A549 (cell line): ENCODE results near the gene CNTN5. TPM values are rescaled to one million over a fixed set of nuclear protein-coding genes. Genes with fewer than 3 reads are reported as not detected.

Experiments
- ATAC-seq, 2 experiments: fragments of 200-7000 bp in 1 of 2; fragments of >200 bp in 1 of 2; cut with Nextera tagmentation in 1 of 2; cut with Tn5 transposase in 1 of 2; 3 replicates each; pipeline versions ENCODE4 v1.8.0 to v1.9.1; 2018 to 2020; ENCODE audit warnings: mild to moderate bottlenecking in 1 of 2, moderate library complexity in 1 of 2
- CTCF ChIA-PET: fragments of 300-600 bp; sonication (Branson Sonifier 250); formaldehyde crosslinking; extraction: SDS; loops from one replicate; lab custom pipeline; 2021; ENCODE audit warnings: antibody characterized with exemption, inconsistent platforms; lab: Yijun Ruan, JAX
- POLR2A ChIA-PET: fragments of 350-600 bp; formaldehyde crosslinking; extraction: SDS; loops from one replicate; lab custom pipeline; 2021; ENCODE audit warnings: antibody characterized with exemption, inconsistent platforms; lab: Yijun Ruan, JAX
- DNase-seq, 2 experiments: peaks; one replicate each; pipeline versions ENCODE4 v3.0.0 to v3.0.0-alpha.2; 2011 to 2016; ENCODE audit warnings: low read depth in 1 of 2, low spot score in 1 of 2
- FAIRE-seq: peaks from 2 replicates; lab custom pipeline; 2011; peaks lifted over from hg19 to GRCh38; lab: Jason Lieb, UNC
- H3K27ac ChIP-seq, 2 experiments: fragments of >200 bp; sonication (Bioruptor Twin); formaldehyde crosslinking; 3 replicates each; pipeline ENCODE4 v1.5.1; 2016 to 2017
- H3K4me1 ChIP-seq: fragments of >200 bp; sonication (Bioruptor Twin); formaldehyde crosslinking; 3 replicates; pipeline ENCODE4 v1.6.1; 2016
- H3K4me2 ChIP-seq: fragments of >200 bp; sonication (Bioruptor Twin); formaldehyde crosslinking; 3 replicates; pipeline ENCODE4 v1.6.1; 2016
- H3K4me3 ChIP-seq: fragments of >200 bp; sonication (Bioruptor Twin); formaldehyde crosslinking; 3 replicates; pipeline ENCODE4 v1.5.1; 2016
- H3K9me3 ChIP-seq: fragments of >200 bp; sonication (Bioruptor Twin); formaldehyde crosslinking; 3 replicates; pipeline ENCODE4 v1.6.1; 2016
- ATOH8 ChIP-seq: fragments of 250-450 bp; sonication (Bioruptor Pico); IDR thresholded peaks from 2 replicates; pipeline ENCODE4 v1.5.0; 2020; ENCODE audit warnings: low read depth, mild to moderate bottlenecking, moderate library complexity
- BHLHE40 ChIP-seq: IDR thresholded peaks from 2 replicates; pipeline ENCODE4 v1.6.1; 2012; ENCODE audit warnings: low read depth, low read length, inconsistent platforms
- CHD2 ChIP-seq: fragments of 150-350 bp; IDR thresholded peaks from 2 replicates; pipeline ENCODE4 v1.6.1; 2014; ENCODE audit warnings: low read length; ENCODE audit not compliant: partially characterized antibody
- EHMT2 ChIP-seq: fragments of 200-600 bp; sonication (generic); IDR thresholded peaks from 2 replicates; pipeline ENCODE4 v1.6.1; 2016; ENCODE audit warnings: antibody characterized with exemption, low read depth, mild to moderate bottlenecking, moderate library complexity
- ELK1 ChIP-seq: fragments of 150-350 bp; IDR thresholded peaks from 2 replicates; pipeline ENCODE4 v1.6.1; 2014; ENCODE audit warnings: low read depth, mild to moderate bottlenecking, low read length
- FOSL2 ChIP-seq, 2 experiments: fragments of 450-650 bp in 1 of 2; fragments of >200 bp in 1 of 2; sonication (Bioruptor Twin) in 1 of 2; formaldehyde crosslinking; IDR thresholded peaks; 2 replicates each; pipeline versions ENCODE4 v1.5.0 to v1.6.1; 2016 to 2020; ENCODE audit warnings: mild to moderate bottlenecking in 1 of 2, moderate library complexity in 1 of 2
- HOXB5 ChIP-seq: fragments of 250-450 bp; sonication (Bioruptor Pico); IDR thresholded peaks from 2 replicates; pipeline ENCODE4 v1.5.0; 2020; ENCODE audit warnings: mild to moderate bottlenecking, moderate library complexity
- JUNB ChIP-seq: fragments of >200 bp; sonication (Bioruptor Twin); formaldehyde crosslinking; IDR thresholded peaks from 2 replicates; pipeline ENCODE4 v1.6.1; 2016
- KDM5A ChIP-seq: fragments of 200-600 bp; sonication (generic); IDR thresholded peaks from 2 replicates; pipeline ENCODE4 v1.6.1; 2016; ENCODE audit warnings: antibody characterized with exemption, mild to moderate bottlenecking
- MAX ChIP-seq: IDR thresholded peaks from 2 replicates; pipeline ENCODE4 v1.6.1; 2012
- NFE2L2 ChIP-seq: fragments of 150-350 bp; conservative IDR thresholded peaks from 2 replicates; pipeline ENCODE4 v1.6.1; 2014; ENCODE audit warnings: low read length
- NR3C1 ChIP-seq: fragments of >200 bp; sonication (Bioruptor Twin); formaldehyde crosslinking; IDR thresholded peaks from 3 replicates; pipeline ENCODE4 v1.6.1; 2017
- POLR2A ChIP-seq: IDR thresholded peaks from 2 replicates; pipeline ENCODE4 v1.6.1; 2012; ENCODE audit warnings: mild to moderate bottlenecking, low read length
- REST ChIP-seq: fragments of 200-600 bp; sonication (generic); IDR thresholded peaks from 2 replicates; pipeline ENCODE4 v1.6.1; 2016; ENCODE audit warnings: antibody characterized with exemption, mild to moderate bottlenecking, moderate library complexity
- RFX5 ChIP-seq: fragments of 450-650 bp; IDR thresholded peaks from 2 replicates; pipeline ENCODE4 v1.7.1; 2014; ENCODE audit warnings: antibody characterized with exemption, mild to moderate bottlenecking, moderate library complexity
- SREBF2 ChIP-seq: fragments of 450-650 bp; IDR thresholded peaks from 2 replicates; pipeline ENCODE4 v1.6.1; 2014; ENCODE audit warnings: mild to moderate bottlenecking, moderate library complexity
- ZC3H11A ChIP-seq: fragments of 450-650 bp; IDR thresholded peaks from 2 replicates; pipeline ENCODE4 v1.6.1; 2014; ENCODE audit warnings: antibody characterized with exemption, mild to moderate bottlenecking
- ZSCAN20 ChIP-seq: fragments of 250-450 bp; sonication (Bioruptor Pico); IDR thresholded peaks from 2 replicates; pipeline ENCODE4 v1.8.0; 2022; ENCODE audit warnings: mild to moderate bottlenecking, moderate library complexity
- WGBS: methylation state at CpG from one replicate; pipeline ENCODE4 v1.1.6; 2017; ENCODE audit errors: missing lambda C conversion rate; 5-methylcytosine and 5-hydroxymethylcytosine counted together
- polyA plus RNA-seq, 4 experiments: library from polyadenylated mRNA; depleted of rRNA in 3 of 4; stranded (reverse); fragments of >200 nt; fragmentation: RNase III in 1 of 4; extraction: RNeasy Plus Mini Kit Qiagen cat#74134 plus additional on column Dnase treatment in 1 of 4; gene quantifications; 2 replicates in 3 of 4; 3 replicates in 1 of 4; pipeline ENCODE4 v1.2.3, GENCODE V29; 2011 to 2017

Gene CNTN5
- polyA plus RNA-seq, 2 of the 4 experiments (the other 2 are of a cell fraction) = 0.08 TPM; not detected in 1

GRCh38 chr11:99932684-99933083, 911.9 kb downstream of the CNTN5 start:
- H3K4me3 ChIP-seq = no peak overlapping the region
- DNase-seq = no peak
- no peak for FAIRE-seq
- H3K4me1 ChIP-seq = 0 out of 3 replicates have a peak, but pooled peaks cover 3% of the 10 kb centered on the region
- POLR2A ChIA-PET = no interaction called here
- H3K9me3 ChIP-seq = no peaks in the 10 kb centered on the region
- no peak for ATAC-seq
- H3K27ac ChIP-seq = no peak overlapping the region
- no peak for TF ChIP-seq ZC3H11A
- TF ChIP-seq, all 56 proteins: peak for 0
- CTCF ChIA-PET = no interaction called here
- 21% methylated on average over 2 of the region's 2 CpGs for WGBS
- no peak overlapping the region for H3K4me2 ChIP-seq

GRCh38 chr11:99934008-99934407, 913.3 kb downstream of the CNTN5 start:
- Histone ChIP-seq H3K4me3 (no peak overlapping the region), H3K9me3 (no peaks in the 10 kb centered on the region), H3K27ac (no peak overlapping the region), H3K4me1 (0 out of 3 replicates have a peak, but pooled peaks cover 3% of the 10 kb centered on the region), H3K4me2 (0 out of 3 replicates have a peak overlapping the region, but pooled peaks have one; percentile 4)
- no peak for DNase-seq
- POLR2A ChIA-PET = no interaction called here
- ATAC-seq = no peak
- CTCF ChIA-PET = no interaction called here
- no peak for FAIRE-seq
- TF ChIP-seq FOSL2 (IDR thresholded peaks at IDR 0.05) = no peak
- 0 out of 2 replicates have a peak, but pooled peaks have one; percentile 10 for TF ChIP-seq FOSL2 (CRISPR knock-in tag; IDR thresholded peaks at IDR 0.05)
- no peak for TF ChIP-seq HOXB5 (CRISPR knock-in tag)

- no peak for DNase-seq
Measured at GRCh38 chr11:99937330-99937729, 916.6 kb downstream of the CNTN5 start.

GRCh38 chr11:99952816-99953215, 932.1 kb downstream of the CNTN5 start:
- Histone ChIP-seq H3K4me1 (peaks cover 14% of the 10 kb centered on the region; the same call in 2 of the 3 replicates), H3K4me2 (peak overlapping the region; percentile 43; the same call in 2 of the 3 replicates), H3K4me3 (no peak overlapping the region), H3K27ac (peak overlapping the region; percentile 59 to 64; a peak in 3 of 6 replicates), H3K9me3 (no peaks in the 10 kb centered on the region)
- peak in 1 of 2 experiments; percentile 16 for DNase-seq
- CTCF ChIA-PET = no interaction called here
- peak in 1 of 2 experiments; percentile 59; a peak in 3 of 6 replicates for ATAC-seq
- WGBS = 5% methylated on average over 1 of the region's 1 CpG
- FAIRE-seq = no peak
- POLR2A ChIA-PET = no interaction called here
- TF ChIP-seq ZSCAN20 (CRISPR knock-in tag) (no peak), ELK1 (no peak), CHD2 (no peak), EHMT2 (no peak), BHLHE40 (no peak), RFX5 (no peak), FOSL2 (IDR thresholded peaks at IDR 0.05) (peak; percentile 14; the same call in 1 of the 2 replicates), FOSL2 (CRISPR knock-in tag; IDR thresholded peaks at IDR 0.05) (peak; percentile 10; the same call in 1 of the 2 replicates), NR3C1 (no peak), MAX (no peak), ATOH8 (CRISPR knock-in tag) (no peak), REST (no peak), POLR2A (no peak), JUNB (peak; percentile 60)

More at GRCh38 chr11:99937330-99937729, 916.6 kb downstream of the CNTN5 start:
- 54% methylated on average over 9 of the region's 9 CpGs for WGBS
- no peaks in the 10 kb centered on the region for H3K9me3 ChIP-seq
- POLR2A ChIA-PET = no interaction called here
- TF ChIP-seq JUNB (no peak), KDM5A (no peak), NFE2L2 (no peak), SREBF2 (no peak)
- H3K4me3 ChIP-seq = no peak overlapping the region
- H3K27ac ChIP-seq = no peak overlapping the region
- no peak for FAIRE-seq
- H3K4me2 ChIP-seq = no peak overlapping the region
- ATAC-seq = no peak
- H3K4me1 ChIP-seq = 0 out of 3 replicates have a peak, but pooled peaks cover 3% of the 10 kb centered on the region
- CTCF ChIA-PET = no interaction called here
